Vagina (tissue), 2 donors: Measurements from ENCODE around the gene PIK3R6. TPM values are rescaled to one million over a fixed set of nuclear protein-coding genes. Genes with fewer than 3 reads are reported as not detected.

ENCODE experiments used
- DNase-seq, 2 donors: peaks; one replicate each; pipeline ENCODE4 v3.0.0-alpha.2; 2017; ENCODE audit errors: extremely low spot score in 2 of 2
- H3K27ac ChIP-seq: fragments of 200-600 bp; sonication (generic); one replicate; pipeline ENCODE4 v1.5.1; 2019
- H3K27me3 ChIP-seq: fragments of 200-600 bp; sonication (generic); one replicate; pipeline ENCODE4 v1.5.1; 2019
- H3K36me3 ChIP-seq, 2 donors: fragments of 200-600 bp; sonication (generic); one replicate each; pipeline ENCODE4 v1.5.1; 2017 to 2019
- H3K4me1 ChIP-seq: fragments of 200-600 bp; sonication (generic); one replicate; pipeline ENCODE4 v1.5.1; 2019
- H3K4me3 ChIP-seq, 2 donors: fragments of 200-600 bp; sonication (generic); 1 replicate in 1 of 2; 2 replicates in 1 of 2; pipeline ENCODE4 v1.5.1; 2016 to 2019
- H3K9me3 ChIP-seq: fragments of 200-600 bp; sonication (generic); one replicate; pipeline ENCODE4 v1.5.1; 2019
- POLR2A ChIP-seq, 2 donors: fragments of 450-650 bp; IDR thresholded peaks; one replicate each; pipeline ENCODE4 v1.6.1; 2017; ENCODE audit warnings: antibody characterized with exemption in 2 of 2, mild to moderate bottlenecking in 2 of 2, moderate library complexity in 2 of 2
- POLR2AphosphoS5 ChIP-seq, 2 donors: sonication (generic); formaldehyde crosslinking; IDR thresholded peaks; one replicate each; pipeline ENCODE4 v1.9.0; 2017; ENCODE audit warnings: antibody characterized with exemption in 2 of 2, mild to moderate bottlenecking in 2 of 2, low read depth in 1 of 2; ENCODE audit not compliant: insufficient read depth in 1 of 2
- intact Hi-C: fragments of 100-400 bp; cut with DNase I; formaldehyde crosslinking; loops from one replicate; pipeline ENCODE4 v1.15.1; 2023
- total RNA-seq: library from RNA; depleted of rRNA; stranded (reverse); fragments of >200 nt; gene quantifications from one replicate; pipeline ENCODE4 v1.2.3, GENCODE V29; 2016
- TF ChIP-seq, protein P1 (sequence below), 3 experiments: fragments of 450-650 bp in 2 of 3; fragments of 200-600 bp in 1 of 3; sonication (generic) in 1 of 3; IDR thresholded peaks; one replicate each; pipeline ENCODE4 v1.5.1; 2017 to 2019; ENCODE audit warnings: antibody characterized with exemption in 3 of 3, mild to moderate bottlenecking in 2 of 3, moderate library complexity in 2 of 3

PIK3R6 gene
- total RNA-seq, 1 donor from 2014 or later = 3.2 TPM

DNA sequence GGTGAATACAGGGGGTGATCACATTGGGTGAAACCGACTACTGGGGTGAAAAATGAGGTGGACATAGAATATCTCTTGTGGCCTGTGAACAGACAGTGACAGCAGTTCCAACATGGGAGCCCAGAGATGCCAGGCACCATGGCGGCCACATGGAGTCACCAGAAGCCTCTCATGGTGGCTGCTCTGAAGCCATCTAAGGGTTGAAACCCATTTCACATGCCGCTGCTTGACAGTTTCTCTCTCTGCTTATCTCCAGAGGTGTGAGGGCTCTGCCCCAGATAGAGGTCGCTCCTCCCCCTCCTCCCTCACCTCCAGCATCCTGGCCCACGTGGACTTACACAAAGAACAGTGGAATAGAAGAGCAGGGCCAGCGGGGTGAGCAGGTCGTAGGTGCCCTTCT, 37.9 kb upstream of the PIK3R6 start:
- TF ChIP-seq POLR2A (IDR thresholded peaks at IDR 0.05) = no peak
- TF ChIP-seq, protein P1, sequence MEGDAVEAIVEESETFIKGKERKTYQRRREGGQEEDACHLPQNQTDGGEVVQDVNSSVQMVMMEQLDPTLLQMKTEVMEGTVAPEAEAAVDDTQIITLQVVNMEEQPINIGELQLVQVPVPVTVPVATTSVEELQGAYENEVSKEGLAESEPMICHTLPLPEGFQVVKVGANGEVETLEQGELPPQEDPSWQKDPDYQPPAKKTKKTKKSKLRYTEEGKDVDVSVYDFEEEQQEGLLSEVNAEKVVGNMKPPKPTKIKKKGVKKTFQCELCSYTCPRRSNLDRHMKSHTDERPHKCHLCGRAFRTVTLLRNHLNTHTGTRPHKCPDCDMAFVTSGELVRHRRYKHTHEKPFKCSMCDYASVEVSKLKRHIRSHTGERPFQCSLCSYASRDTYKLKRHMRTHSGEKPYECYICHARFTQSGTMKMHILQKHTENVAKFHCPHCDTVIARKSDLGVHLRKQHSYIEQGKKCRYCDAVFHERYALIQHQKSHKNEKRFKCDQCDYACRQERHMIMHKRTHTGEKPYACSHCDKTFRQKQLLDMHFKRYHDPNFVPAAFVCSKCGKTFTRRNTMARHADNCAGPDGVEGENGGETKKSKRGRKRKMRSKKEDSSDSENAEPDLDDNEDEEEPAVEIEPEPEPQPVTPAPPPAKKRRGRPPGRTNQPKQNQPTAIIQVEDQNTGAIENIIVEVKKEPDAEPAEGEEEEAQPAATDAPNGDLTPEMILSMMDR (IDR thresholded peaks at IDR 0.05) = no peak
- no peak for TF ChIP-seq POLR2AphosphoS5 (IDR thresholded peaks at IDR 0.05; ENCODE audit: insufficient read depth in 1 of 2, low read depth in 1 of 2)
- no peaks in the 10 kb centered on the region for H3K4me1 ChIP-seq
- peak; percentile 11 to 79 for DNase-seq
- no peak overlapping the region for H3K4me3 ChIP-seq
- no peaks in the 10 kb centered on the region for H3K27me3 ChIP-seq
- H3K36me3 ChIP-seq = no peaks in the 10 kb centered on the region
- no peak overlapping the region for H3K27ac ChIP-seq
- intact Hi-C loops = no loop called here
- no peaks in the 10 kb centered on the region for H3K9me3 ChIP-seq

DNA sequence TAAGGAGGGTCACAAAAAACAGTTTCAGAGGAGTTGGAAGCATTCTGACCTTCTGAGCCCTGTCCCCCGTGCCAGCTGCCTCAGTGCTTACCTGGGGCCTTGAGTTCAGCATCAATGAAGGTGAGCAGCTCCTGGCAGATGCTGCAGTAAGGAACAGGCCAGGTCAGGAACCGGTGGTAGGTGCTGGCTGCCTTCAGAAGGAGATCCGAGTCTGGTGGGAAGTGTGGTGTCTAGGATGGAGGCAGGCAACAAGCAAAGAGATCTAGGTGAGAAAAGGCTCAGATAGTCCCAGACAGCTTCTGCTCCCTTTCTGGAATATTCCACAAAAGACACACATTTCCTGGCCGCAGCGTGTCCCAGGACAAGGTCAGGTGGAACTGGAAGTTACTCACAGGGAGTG, 37.2 kb upstream of the PIK3R6 start:
- H3K9me3 ChIP-seq = no peaks in the 10 kb centered on the region
- H3K36me3 ChIP-seq = no peaks in the 10 kb centered on the region
- intact Hi-C loops = no loop called here
- H3K27me3 ChIP-seq = no peaks in the 10 kb centered on the region
- no peaks in the 10 kb centered on the region for H3K4me1 ChIP-seq
- TF ChIP-seq POLR2A (IDR thresholded peaks at IDR 0.05) (no peak), POLR2AphosphoS5 (IDR thresholded peaks at IDR 0.05; ENCODE audit: insufficient read depth in 1 of 2, low read depth in 1 of 2) (no peak)
- TF ChIP-seq, protein P1 (IDR thresholded peaks at IDR 0.05) = no peak
- no peak overlapping the region for H3K4me3 ChIP-seq
- no peak overlapping the region for H3K27ac ChIP-seq
- DNase-seq = peak in 1 of 2 donors; percentile 74

DNA sequence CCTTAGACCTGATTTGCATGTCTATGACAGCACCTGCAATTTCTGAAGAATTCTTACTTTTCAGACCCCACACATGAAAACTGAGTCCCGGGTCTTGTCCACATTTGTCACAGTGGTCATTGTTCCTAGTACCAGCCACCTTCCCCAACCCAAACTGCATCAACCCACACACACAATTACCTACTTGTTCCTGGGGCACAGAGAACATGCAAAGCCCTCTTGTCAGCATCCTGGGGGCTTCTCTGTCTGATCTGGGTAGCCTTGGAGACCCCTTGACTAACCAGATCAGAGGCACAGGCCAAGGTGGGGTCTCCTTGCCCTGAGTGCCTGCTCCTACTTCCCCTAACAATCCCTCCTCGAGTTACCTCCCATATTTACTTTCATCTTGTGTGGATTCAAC, 36.7 kb upstream of the PIK3R6 start:
- H3K4me1 ChIP-seq = no peaks in the 10 kb centered on the region
- TF ChIP-seq, protein P1 (IDR thresholded peaks at IDR 0.05) = no peak
- TF ChIP-seq POLR2AphosphoS5 (IDR thresholded peaks at IDR 0.05; ENCODE audit: insufficient read depth in 1 of 2, low read depth in 1 of 2) = no peak
- no peak for TF ChIP-seq POLR2A (IDR thresholded peaks at IDR 0.05)
- H3K36me3 ChIP-seq = no peaks in the 10 kb centered on the region
- intact Hi-C loops = no loop called here
- H3K27me3 ChIP-seq = no peaks in the 10 kb centered on the region
- H3K4me3 ChIP-seq = no peak overlapping the region
- H3K27ac ChIP-seq = no peak overlapping the region
- no peaks in the 10 kb centered on the region for H3K9me3 ChIP-seq
- peak in 1 of 2 donors; percentile 58 for DNase-seq

DNA sequence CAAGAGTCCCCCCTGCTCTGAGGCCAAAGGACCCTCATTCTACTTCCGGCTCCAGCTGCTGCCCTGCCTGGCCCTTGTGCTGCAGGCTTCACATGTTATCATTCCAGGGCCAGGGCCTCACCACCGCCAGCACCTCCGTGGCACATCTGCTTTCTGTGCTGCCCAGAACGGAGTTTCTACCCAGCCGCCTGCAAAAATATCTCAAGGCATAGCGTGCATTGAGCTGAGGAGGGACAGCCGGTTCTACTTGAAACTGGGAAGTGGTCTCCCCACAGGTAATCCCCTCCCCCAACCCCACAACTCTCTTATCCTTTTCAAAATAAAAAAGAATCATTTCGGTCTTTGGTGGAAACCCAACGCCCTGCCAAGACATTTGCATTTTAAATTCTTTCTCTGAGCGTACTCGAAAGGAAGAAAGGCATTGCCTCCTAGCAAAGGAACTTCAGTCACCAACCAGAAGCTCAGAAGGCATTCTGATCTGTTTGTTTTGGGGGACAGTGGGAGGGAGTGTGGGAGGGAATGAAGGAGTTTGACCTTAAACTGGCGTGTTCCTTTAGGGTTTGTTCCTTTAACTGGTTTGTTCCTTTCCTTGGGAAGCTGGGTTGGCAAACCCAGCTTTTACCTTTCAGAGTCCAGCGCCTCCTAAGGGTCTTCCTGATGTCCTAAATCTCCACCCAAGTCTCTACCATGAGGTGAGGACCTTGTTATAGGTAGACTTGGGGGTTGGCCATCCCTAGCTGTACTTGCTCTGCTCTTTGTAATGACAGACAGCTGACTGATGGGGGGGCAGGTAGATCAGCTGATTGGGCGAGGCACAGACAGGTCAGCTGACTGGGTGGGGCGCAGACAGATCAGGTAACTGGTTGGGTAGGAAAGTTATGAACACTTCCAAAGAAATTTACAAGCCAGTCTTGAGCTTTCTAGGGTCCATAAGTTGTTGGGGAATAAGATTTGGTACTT, 33.4 kb upstream of the PIK3R6 start:
- intact Hi-C loops = no loop called here
- Histone ChIP-seq H3K27ac (no peak overlapping the region), H3K36me3 (no peaks in the 10 kb centered on the region), H3K4me3 (no peak overlapping the region), H3K27me3 (no peaks in the 10 kb centered on the region), H3K9me3 (no peaks in the 10 kb centered on the region), H3K4me1 (no peaks in the 10 kb centered on the region)
- TF ChIP-seq POLR2A (IDR thresholded peaks at IDR 0.05) (no peak), POLR2AphosphoS5 (IDR thresholded peaks at IDR 0.05; ENCODE audit: insufficient read depth in 1 of 2, low read depth in 1 of 2) (no peak)
- peak in 1 of 2 donors; percentile 65 for DNase-seq

DNA sequence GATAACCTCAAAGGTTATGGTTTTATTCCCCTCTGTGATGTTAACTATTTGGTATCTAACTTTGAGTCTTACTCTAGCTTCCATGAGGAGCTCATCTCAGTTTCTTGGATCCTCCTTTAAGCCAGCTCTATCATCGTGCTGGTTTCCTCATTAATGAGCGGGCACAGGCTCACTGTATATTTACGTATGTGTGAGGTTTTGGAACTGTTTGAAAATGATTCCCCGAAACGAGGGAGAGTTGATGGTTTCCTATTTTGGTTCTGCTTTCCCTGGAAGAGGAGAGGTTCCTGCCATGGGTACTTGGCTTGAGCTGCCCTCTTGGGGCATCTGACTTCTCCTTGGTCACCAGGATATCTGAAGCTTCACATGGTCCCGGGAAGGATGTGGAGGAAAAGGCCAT, 32.7 kb upstream of the PIK3R6 start:
- Histone ChIP-seq H3K27me3 (no peaks in the 10 kb centered on the region), H3K4me3 (no peak overlapping the region), H3K9me3 (no peaks in the 10 kb centered on the region), H3K36me3 (no peaks in the 10 kb centered on the region), H3K4me1 (no peaks in the 10 kb centered on the region), H3K27ac (no peak overlapping the region)
- intact Hi-C loops = no loop called here
- DNase-seq = no peak
- TF ChIP-seq POLR2A (IDR thresholded peaks at IDR 0.05) = no peak
- TF ChIP-seq, protein P1 (IDR thresholded peaks at IDR 0.05) = no peak
- no peak for TF ChIP-seq POLR2AphosphoS5 (IDR thresholded peaks at IDR 0.05; ENCODE audit: insufficient read depth in 1 of 2, low read depth in 1 of 2)
